Measurements from ENCODE around the gene SIRPA.

SIRPA gene

GRCh38 chr20:1894951-1895673 lies at the start of gene SIRPA:
Gene SIRPA, plus strand, starts transcription at chr20:1895407. Its CDS starts 41 bp downstream, at chr20:1895448.
- peak; percentile 73 for DNase-seq

GRCh38 chr20:1845701-1846100 lies 49.5 kb upstream of the SIRPA start:
- no peak for DNase-seq

DNA sequence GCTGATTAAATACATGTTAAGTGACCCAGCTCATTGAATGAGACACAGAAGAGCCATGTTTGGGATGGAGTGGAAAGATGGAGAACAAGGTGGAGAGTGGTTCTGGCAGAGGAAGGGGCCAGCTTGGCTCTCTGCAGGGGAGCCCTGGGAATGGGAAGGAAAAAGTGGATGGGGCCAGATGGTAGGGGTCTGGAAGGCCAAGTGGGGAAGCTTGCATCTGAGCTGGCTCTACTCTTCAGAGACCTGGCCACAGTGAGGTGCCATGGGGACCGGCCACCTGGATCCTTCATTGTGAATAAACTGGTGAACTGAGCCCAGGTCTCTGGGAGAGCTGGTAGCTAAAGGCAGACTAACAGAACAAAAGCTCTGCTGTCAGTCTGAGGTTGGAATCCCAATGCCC lies 48.9 kb upstream of the SIRPA start:
- DNase-seq, result no peak

DNA sequence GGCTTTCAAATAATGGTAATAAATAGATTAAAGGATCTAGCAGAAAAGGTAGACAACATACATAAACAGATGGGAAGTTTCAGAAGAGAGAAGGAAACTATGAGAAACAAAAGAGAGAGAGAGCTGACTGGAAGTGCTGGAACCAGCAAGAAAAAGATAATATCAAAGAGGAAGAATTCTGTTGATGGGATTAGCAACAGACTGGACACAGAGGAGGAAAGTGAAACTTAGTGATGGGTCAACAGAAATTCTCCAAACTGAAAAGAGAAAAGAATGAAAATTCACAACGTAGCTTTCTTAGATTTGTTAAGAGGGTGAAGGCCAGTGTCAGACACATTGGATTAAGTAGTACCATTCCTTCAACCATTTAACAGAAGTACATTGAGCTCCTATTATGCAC lies 48.3 kb upstream of the SIRPA start:
- no peak for DNase-seq

GRCh38 chr20:1847780-1848179 lies 47.4 kb upstream of the SIRPA start:
- DNase-seq, result no peak

- no peak for DNase-seq
These were observed 46.8 kb upstream of the SIRPA start for GRCh38 chr20:1848373-1848772.

DNA sequence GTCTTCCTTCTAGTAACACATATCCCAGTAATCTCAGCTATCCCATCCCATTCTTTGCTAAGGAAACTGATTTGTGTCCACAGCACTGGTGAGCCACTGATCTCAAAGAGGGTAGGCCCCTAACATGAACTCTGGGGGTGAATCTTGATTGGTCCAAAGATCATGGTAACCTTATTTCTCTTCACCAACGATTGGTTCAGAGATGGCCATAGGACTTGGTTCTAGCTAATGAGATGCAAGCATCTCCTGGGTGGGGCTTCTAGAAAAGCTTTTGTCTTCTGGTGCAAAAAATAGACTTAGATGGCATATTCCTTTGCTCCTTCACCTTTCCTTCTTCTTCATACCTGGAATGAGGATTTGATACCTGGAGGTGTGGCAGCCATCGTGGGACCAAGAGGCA lies 43.8 kb upstream of the SIRPA start:
- no peak for DNase-seq

DNA sequence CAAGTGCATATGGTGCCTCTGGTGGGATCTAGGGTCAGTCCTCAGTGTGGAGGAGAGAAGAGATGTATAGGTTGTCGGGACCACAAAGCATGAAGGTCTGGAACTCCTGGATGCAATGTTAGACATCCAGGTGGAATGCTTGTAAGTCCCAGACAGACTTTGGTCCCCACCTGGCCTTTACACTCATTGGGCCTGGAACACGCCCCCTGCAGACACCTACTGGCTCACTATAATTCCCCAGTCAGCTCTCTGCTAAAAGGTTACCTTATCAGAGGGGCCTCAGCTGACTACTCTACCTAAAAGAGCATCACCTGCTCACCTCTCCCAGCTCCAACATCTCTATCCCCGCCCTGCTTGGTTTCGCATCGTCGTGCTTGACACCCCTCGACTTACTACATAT lies 41.7 kb upstream of the SIRPA start:
- DNase-seq, result no peak

- peak; percentile 26 for DNase-seq
These were observed 41.0 kb upstream of the SIRPA start for GRCh38 chr20:1854246-1854645.

GRCh38 chr20:1855109-1855508 lies 40.1 kb upstream of the SIRPA start:
- no peak for DNase-seq

- DNase-seq, result no peak
These were observed 39.5 kb upstream of the SIRPA start for GRCh38 chr20:1855690-1856089.

- DNase-seq, result no peak
These were observed 38.8 kb upstream of the SIRPA start for GRCh38 chr20:1856424-1856823.

DNA sequence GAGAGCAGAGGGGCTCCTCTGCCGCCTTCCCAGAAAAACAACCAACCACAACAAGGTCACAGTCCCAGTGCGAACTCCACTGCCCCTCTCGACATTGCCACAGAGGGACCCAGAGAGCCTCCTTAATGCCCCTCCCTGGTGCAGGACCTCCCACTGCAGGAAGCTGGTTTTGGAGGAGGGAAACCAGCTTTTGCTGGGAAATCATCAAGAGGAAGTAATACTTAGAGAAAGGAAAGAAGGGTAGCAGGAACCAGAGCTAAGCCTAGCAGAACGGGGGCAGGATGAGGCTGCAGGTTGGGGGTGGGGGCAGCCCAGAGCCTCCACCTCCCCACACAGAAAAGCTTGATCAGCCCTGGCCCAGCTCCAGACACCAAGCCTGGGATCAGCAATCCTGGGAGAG lies 37.7 kb upstream of the SIRPA start:
- DNase-seq, result no peak

DNA sequence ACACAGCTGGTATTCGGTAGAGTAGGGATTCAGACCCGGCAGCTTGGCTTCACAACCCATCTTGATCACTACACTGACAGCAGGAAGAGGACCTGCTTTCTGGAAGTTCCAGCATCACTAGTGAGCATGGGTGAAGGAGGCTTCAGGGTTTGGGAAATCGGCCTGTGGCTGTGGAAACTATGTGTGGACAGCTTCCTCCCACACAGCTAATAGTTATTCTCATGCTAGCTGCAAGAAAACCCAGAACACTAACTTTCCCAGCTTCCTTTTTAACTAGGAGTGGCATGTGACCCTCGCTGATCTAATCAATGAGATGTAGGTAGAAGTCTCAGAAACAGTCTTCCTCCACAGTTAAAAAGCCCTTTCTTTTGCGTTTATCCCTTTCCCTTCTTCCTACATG lies 36.3 kb upstream of the SIRPA start:
- no peak for DNase-seq

DNA sequence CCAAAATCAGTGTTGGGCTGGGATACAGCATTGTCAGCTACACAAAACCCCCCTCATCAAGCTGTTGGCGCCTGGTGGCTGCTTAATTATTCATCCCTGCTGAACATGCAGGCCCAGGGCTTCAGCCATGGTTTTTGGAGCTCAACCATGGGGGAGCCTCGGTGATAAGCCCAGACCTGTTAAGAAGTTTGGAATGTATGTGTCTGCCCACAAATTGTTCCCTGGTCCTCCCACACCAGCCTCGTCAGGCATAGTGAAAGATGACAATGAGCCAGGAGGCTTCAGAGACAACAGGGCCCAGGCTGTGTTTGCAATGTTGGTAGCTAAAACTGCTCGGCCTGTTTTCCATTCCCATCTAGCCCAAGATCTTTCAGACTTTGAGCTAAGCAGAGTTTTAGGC lies 34.8 kb upstream of the SIRPA start:
- DNase-seq, result no peak

- DNase-seq, result no peak
These were observed 33.7 kb upstream of the SIRPA start for GRCh38 chr20:1861347-1861976.

DNA sequence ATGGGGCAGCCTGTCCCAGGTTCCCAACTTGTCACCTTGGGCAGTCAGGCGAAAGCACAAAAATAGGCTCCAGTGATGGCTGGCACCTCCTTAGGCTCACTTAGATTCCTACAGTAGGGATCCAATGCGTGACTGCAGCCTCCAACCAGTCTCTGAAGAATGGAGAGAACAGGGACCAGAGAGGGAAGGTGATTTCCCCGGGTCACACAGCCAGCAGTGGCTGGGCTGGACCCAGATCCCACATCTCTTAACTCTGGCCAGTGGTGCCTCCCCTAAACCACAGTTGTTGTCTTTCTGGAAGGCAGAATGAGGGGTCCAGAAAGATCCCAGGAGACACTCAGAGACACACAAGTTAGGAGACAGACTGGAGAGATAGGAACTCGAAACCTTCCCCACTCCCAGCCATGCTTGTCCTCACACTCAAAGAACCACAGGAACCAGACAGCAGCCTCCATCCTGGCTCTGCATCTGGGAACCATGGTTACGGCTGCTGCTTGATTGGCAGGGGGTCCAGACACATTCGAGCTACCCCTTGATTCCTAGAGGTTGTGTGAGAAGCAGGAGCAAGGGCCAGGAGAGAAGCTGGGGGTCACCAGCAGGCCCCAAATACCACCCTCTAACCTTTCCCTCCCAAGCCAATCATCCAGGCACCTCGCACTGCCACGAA lies 33.1 kb upstream of the SIRPA start:
- DNase-seq, result no peak

- DNase-seq, result no peak
These were observed 32.5 kb upstream of the SIRPA start for GRCh38 chr20:1862663-1863053.

GRCh38 chr20:1863296-1863695 lies 31.9 kb upstream of the SIRPA start:
- no peak for DNase-seq

DNA sequence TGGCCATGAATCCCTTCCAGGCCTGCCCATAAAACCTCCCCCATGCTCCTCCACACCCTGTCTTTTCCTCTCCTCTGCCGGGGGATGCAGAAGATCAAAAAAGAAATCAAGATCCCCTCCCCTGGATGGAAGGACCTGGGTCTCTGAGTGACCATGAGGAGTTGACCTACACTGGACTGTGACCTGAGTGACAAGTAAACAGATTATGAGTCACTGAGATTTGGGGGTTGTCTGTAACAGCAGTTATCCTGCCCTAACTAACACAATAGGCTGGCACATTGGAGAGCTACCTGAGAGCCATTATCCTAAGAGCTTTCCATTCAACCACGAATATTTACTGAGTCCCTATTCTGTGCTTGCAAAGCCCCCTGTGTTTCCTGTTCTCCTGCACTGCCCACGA lies 28.4 kb upstream of the SIRPA start:
- DNase-seq, result peak; percentile 77

DNA sequence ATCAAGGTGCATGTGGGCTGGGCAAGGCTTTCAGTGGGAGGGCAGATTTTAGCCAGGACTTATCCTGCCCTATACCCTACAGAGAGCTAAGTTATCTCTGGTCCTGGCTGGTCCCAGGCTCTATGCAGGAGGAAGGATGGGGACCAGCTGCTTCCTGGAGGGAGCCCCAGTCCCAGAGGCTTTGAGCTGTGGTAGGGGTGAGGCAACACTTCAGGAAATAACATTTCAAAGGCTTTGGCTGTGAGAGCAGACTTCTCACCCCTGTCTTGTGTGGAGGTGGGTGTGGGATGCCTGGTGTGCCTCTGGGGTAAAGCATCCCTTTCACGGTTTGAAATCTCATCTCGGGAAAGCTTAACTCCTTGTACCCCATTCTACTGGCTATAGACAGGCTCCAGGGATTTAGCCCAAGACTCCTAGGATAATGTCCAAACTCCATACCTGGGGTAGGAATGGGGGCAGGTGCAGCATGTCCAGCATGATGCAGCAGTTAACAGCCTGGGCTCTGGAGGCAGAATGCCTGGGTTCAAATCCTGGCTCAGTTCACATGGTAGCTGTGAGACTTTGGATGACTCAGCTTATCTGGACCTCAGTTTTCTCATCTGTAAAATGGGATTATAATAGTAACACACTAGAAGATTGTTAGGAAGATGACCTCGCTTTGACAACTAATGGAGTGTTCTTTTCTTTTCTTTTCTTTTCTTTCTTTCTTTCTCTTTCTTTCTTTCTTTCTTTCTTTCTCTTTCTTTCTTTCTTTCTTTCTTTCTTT lies 27.5 kb upstream of the SIRPA start:
- no peak for DNase-seq

DNA sequence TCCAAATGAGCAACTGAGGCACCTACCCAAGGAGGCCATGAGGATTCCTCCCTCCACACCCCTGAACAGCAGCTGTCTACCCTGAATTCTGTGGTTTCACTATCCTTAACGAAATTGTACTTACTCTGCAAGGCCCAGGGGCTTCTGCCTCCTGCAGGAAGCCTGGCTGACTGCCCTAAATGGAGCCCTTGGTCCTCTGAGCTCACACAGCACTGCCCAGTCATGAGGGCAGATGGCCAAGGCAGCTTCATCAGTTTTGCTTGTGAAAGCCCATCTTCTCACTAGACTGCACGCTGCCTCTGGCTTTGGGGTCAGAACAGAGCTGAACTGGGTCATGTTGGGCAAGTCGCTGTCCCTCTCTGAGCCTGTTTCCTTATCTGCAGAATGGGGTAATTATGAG lies 26.4 kb upstream of the SIRPA start:
- DNase-seq, result no peak

DNA sequence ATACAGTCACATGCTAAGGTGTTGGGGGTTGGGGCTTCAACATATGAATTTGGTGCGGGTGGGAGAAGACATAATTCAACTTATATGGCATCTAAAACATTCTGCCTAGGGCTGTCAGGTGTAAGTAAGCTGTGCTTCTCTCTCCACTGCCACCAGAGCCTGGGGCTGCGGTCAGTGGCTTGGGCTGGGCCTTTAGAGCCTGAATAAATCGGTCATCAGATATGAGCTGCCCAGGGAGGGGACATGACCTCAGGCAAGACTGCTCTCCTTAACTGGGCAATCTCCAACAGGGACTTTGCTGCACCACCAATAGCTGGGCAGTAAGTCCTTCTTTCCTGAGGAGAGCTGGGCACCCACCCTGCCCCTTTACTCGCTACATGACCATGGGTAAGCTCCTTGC lies 24.9 kb upstream of the SIRPA start:
- DNase-seq, result no peak

Measured in NCI-H748 treated with DMSO at 0.1 percent for 48 hours (cell line).